Measurements from ENCODE around the gene BRIP1.

BRIP1 gene

GRCh38 chr17:61755078-61755477 lies 108.2 kb downstream of the BRIP1 start:
- TF ChIP-seq CTCF (conservative IDR thresholded peaks at IDR 0.05) = no peak
- no peak overlapping the region for H3K27ac ChIP-seq

- no peak overlapping the region for H3K27ac ChIP-seq
- TF ChIP-seq CTCF (conservative IDR thresholded peaks at IDR 0.05) = no peak
These were observed 109.2 kb downstream of the BRIP1 start for GRCh38 chr17:61754124-61754523.

GRCh38 chr17:61753696-61754095 lies 109.6 kb downstream of the BRIP1 start:
- no peak overlapping the region for H3K27ac ChIP-seq
- TF ChIP-seq CTCF (conservative IDR thresholded peaks at IDR 0.05) = no peak

- TF ChIP-seq CTCF (conservative IDR thresholded peaks at IDR 0.05) = no peak
- H3K27ac ChIP-seq = no peak overlapping the region
These were observed 112.7 kb downstream of the BRIP1 start for GRCh38 chr17:61750656-61751055.

GRCh38 chr17:61749823-61750404 lies 113.4 kb downstream of the BRIP1 start:
- no peak for TF ChIP-seq CTCF (conservative IDR thresholded peaks at IDR 0.05)
- H3K27ac ChIP-seq = no peak overlapping the region

GRCh38 chr17:61746248-61746985 lies 116.9 kb downstream of the BRIP1 start:
- TF ChIP-seq CTCF (conservative IDR thresholded peaks at IDR 0.05) = no peak

GRCh38 chr17:61744804-61745203 lies 118.5 kb downstream of the BRIP1 start:
- H3K27ac ChIP-seq = no peak overlapping the region
- no peak for TF ChIP-seq CTCF (conservative IDR thresholded peaks at IDR 0.05)

More at GRCh38 chr17:61746248-61746985, 116.9 kb downstream of the BRIP1 start:
- H3K27ac ChIP-seq = no peak overlapping the region

Measured in VCaP (cell line).